ENCODE measurements around the gene GARIN3.

DNA sequence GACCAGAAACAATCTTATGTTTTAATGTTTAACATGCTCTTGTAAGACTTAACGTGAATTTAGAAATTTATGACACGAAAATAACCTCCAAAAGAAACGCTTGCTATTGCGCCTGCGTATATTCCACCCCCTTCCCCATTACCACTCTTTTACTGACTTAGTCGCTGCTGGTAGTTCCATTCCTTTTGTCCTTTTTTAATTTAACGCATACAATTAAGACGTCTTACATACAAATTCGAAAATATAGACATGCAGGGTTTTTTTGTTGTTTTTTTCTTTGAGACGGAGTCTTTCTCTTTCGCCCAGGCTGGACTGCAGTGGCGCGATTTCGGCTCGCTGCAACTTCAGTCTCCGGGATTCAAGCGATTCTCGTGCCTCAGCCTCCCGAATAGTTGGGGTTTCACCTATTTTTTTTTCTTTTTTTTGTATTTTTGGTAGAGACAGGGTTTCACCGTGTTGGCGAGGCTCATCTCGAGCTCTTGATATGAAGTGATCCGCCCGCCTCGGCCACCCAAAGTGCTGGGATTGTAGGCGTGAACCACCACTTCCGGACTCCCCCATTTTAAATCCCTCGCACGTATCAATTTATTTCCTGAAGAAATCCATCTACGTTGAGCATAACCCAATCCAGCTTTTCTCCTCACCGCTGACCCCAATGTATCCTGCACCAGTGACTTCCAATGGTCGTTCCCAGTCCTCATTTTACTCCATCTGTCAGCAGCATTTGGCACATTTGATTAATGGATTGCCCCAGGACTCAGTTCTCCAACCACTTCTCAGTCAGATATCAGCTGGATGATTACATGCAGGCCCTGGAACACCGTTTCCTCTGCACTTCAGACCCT, 22.7 kb downstream of the GARIN3 start:
- TF ChIP-seq, protein P1, sequence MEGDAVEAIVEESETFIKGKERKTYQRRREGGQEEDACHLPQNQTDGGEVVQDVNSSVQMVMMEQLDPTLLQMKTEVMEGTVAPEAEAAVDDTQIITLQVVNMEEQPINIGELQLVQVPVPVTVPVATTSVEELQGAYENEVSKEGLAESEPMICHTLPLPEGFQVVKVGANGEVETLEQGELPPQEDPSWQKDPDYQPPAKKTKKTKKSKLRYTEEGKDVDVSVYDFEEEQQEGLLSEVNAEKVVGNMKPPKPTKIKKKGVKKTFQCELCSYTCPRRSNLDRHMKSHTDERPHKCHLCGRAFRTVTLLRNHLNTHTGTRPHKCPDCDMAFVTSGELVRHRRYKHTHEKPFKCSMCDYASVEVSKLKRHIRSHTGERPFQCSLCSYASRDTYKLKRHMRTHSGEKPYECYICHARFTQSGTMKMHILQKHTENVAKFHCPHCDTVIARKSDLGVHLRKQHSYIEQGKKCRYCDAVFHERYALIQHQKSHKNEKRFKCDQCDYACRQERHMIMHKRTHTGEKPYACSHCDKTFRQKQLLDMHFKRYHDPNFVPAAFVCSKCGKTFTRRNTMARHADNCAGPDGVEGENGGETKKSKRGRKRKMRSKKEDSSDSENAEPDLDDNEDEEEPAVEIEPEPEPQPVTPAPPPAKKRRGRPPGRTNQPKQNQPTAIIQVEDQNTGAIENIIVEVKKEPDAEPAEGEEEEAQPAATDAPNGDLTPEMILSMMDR (tag by site-specific recombination; IDR thresholded peaks at IDR 0.05) = peak; percentile 33; the same call in 1 of the 2 replicates
- TF ChIP-seq, protein P2, sequence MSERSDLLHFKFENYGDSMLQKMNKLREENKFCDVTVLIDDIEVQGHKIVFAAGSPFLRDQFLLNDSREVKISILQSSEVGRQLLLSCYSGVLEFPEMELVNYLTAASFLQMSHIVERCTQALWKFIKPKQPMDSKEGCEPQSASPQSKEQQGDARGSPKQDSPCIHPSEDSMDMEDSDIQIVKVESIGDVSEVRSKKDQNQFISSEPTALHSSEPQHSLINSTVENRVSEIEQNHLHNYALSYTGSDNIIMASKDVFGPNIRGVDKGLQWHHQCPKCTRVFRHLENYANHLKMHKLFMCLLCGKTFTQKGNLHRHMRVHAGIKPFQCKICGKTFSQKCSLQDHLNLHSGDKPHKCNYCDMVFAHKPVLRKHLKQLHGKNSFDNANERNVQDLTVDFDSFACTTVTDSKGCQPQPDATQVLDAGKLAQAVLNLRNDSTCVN (tag by site-specific recombination; optimal IDR thresholded peaks at IDR 0.05) = peak; percentile 18
- TF ChIP-seq KLF1 (tag by site-specific recombination; IDR thresholded peaks at IDR 0.05) (no peak), KLF16 (tag by site-specific recombination; IDR thresholded peaks at IDR 0.05) (no peak), BCL11A (tag by site-specific recombination; IDR thresholded peaks at IDR 0.05; ENCODE audit: low read depth) (no peak)
- TF ChIP-seq, protein P3, sequence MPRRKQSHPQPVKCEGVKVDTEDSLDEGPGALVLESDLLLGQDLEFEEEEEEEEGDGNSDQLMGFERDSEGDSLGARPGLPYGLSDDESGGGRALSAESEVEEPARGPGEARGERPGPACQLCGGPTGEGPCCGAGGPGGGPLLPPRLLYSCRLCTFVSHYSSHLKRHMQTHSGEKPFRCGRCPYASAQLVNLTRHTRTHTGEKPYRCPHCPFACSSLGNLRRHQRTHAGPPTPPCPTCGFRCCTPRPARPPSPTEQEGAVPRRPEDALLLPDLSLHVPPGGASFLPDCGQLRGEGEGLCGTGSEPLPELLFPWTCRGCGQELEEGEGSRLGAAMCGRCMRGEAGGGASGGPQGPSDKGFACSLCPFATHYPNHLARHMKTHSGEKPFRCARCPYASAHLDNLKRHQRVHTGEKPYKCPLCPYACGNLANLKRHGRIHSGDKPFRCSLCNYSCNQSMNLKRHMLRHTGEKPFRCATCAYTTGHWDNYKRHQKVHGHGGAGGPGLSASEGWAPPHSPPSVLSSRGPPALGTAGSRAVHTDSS (tag by site-specific recombination; IDR thresholded peaks at IDR 0.05) = no peak

Data from HEK293 (cell line).